IMR-90 (cell line): ENCODE results near the gene KCNIP1.

Source experiments
- POLR2A ChIP-seq: IDR thresholded peaks from 2 replicates; pipeline ENCODE4 v1.6.1; 2012; ENCODE audit warnings: mild to moderate bottlenecking, low read depth, low read length
- SMC3 ChIP-seq: fragments of 150-350 bp; IDR thresholded peaks from 2 replicates; pipeline ENCODE4 v1.6.1; 2016; ENCODE audit warnings: low read depth, mild to moderate bottlenecking, antibody characterized with exemption, low read length, moderate library complexity
- TF ChIP-seq, protein P1 (sequence below): conservative IDR thresholded peaks from 2 replicates; pipeline ENCODE4 v1.5.1; 2012; ENCODE audit warnings: mild to moderate bottlenecking, low read depth, low read length, improper control_type of control experiment

DNA sequence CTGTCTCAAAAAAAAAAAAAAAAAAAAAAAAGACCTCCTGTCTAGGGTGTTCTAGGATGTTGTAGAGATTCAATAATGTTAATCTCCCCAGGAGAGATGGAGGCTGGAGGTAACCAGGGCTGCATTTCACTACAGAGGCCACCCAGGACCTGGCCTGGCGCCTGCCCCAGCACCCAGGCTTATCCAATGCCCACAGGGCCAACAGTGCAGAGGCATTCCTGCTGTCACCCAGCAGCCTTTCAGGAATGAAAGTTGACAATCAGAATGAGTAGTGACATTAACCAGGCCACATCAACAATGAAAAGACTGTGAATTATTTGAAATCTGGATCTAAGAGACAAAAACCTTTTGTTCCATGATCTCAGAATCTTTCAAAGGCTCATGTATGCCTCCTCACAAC is 243.5 kb downstream of the KCNIP1 start:
- TF ChIP-seq SMC3 (no peak), POLR2A (no peak)
- TF ChIP-seq, protein P1, sequence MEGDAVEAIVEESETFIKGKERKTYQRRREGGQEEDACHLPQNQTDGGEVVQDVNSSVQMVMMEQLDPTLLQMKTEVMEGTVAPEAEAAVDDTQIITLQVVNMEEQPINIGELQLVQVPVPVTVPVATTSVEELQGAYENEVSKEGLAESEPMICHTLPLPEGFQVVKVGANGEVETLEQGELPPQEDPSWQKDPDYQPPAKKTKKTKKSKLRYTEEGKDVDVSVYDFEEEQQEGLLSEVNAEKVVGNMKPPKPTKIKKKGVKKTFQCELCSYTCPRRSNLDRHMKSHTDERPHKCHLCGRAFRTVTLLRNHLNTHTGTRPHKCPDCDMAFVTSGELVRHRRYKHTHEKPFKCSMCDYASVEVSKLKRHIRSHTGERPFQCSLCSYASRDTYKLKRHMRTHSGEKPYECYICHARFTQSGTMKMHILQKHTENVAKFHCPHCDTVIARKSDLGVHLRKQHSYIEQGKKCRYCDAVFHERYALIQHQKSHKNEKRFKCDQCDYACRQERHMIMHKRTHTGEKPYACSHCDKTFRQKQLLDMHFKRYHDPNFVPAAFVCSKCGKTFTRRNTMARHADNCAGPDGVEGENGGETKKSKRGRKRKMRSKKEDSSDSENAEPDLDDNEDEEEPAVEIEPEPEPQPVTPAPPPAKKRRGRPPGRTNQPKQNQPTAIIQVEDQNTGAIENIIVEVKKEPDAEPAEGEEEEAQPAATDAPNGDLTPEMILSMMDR: no peak
